ENCODE results near the gene TMEM151A. TPM values are rescaled to one million over a fixed set of nuclear protein-coding genes. Genes with fewer than 3 reads are reported as not detected.

The TMEM151A gene
- total and polyA plus RNA-seq, 4 donors = 0.05 to 0.13 TPM; not detected in 2

DNA sequence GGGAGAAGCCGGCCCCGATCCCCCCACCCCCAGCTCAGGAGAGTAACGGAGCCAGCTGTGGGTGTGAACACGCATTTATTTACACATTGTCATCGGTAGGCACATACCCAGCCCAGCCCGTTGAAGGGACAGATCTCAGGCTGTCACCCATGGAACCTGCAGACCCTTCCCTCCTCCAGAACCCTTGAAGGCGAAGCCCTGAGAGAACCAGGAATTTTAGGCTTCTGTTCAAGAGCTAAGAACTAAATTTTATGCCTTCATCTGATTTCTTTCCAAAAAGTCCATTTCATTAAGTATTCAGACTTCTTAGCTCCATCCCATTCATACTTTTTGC is 53.6 kb downstream of the TMEM151A start:
- peak overlapping the region in 1 of 2 donors; percentile 33 for H3K9ac ChIP-seq (ENCODE audit: low read depth in 1 of 2, low read length in 2 of 2)
- H3K27ac ChIP-seq (ENCODE audit: low read depth in 1 of 2, low read length in 2 of 2) = peak overlapping the region; percentile 21 to 66
- no peaks in the 10 kb centered on the region for H3K27me3 ChIP-seq (ENCODE audit: control insufficient read depth in 4 of 4, insufficient read depth in 4 of 4, low read length in 3 of 4)
- peaks cover 11 to 54% (median 48%) of the 10 kb centered on the region in 4 donors for H3K4me1 ChIP-seq (ENCODE audit: control insufficient read depth in 4 of 4, insufficient read depth in 4 of 4, low read length in 3 of 4)
- H3K36me3 ChIP-seq (ENCODE audit: control insufficient read depth in 4 of 4, insufficient read depth in 3 of 4, low read depth in 1 of 4, low read length in 3 of 4) = peaks cover 11 to 17% (median 12%) of the 10 kb centered on the region in 4 donors
- H3K4me3 ChIP-seq (ENCODE audit: low read depth in 1 of 3, low read length in 3 of 3) = peak overlapping the region; percentile 46 to 95 (median 75)
- 3% methylated on average over 7 of the region's 7 CpGs for WGBS
- DNase-seq (ENCODE audit: low spot score) = no peak
- no peak for TF ChIP-seq TAF1 (conservative IDR thresholded peaks at IDR 0.05)
- TF ChIP-seq YY1 (IDR thresholded peaks at IDR 0.05) = peak; percentile 41
- TF ChIP-seq FOXA2 (IDR thresholded peaks at IDR 0.05) = no peak
- no peak for TF ChIP-seq SP1 (IDR thresholded peaks at IDR 0.05)
- TF ChIP-seq, protein P1, sequence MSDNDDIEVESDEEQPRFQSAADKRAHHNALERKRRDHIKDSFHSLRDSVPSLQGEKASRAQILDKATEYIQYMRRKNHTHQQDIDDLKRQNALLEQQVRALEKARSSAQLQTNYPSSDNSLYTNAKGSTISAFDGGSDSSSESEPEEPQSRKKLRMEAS (IDR thresholded peaks at IDR 0.05) = no peak
- no peaks in the 10 kb centered on the region for H3K9me3 ChIP-seq (ENCODE audit: control insufficient read depth in 4 of 4, low read length in 3 of 4)

Other genes with a start within 250 kb of the TMEM151A start
- not detected for gene GAL3ST3, start 242.7 kb upstream of the TMEM151A start, total RNA-seq
- gene GAL3ST3, start 242.7 kb upstream of the TMEM151A start, polyA plus RNA-seq = not detected
- 10 to 100 TPM; 55.7 to 67.6 TPM for gene SF3B2, start 239.5 kb upstream of the TMEM151A start, total RNA-seq
- 10 to 100 TPM; 50.5 to 58.7 TPM for gene SF3B2, start 239.5 kb upstream of the TMEM151A start, polyA plus RNA-seq
- gene PACS1, start 221.6 kb upstream of the TMEM151A start, total RNA-seq = 1 to 10 TPM; 7.1 to 9.1 TPM
- gene PACS1, start 221.6 kb upstream of the TMEM151A start, polyA plus RNA-seq = 1 to 10 TPM; 2.7 to 7.6 TPM
- 1 to 10 TPM; 2.3 to 5.1 TPM for gene KLC2, start 34.2 kb upstream of the TMEM151A start, total RNA-seq
- gene KLC2, start 34.2 kb upstream of the TMEM151A start, polyA plus RNA-seq = 1 to 10 TPM; 1.8 to 4.5 TPM
- gene RAB1B, start 23.3 kb upstream of the TMEM151A start, total RNA-seq = 10 to 100 TPM; 40.4 to 43.8 TPM
- 10 to 100 TPM; 58.7 to 83.0 TPM for gene RAB1B, start 23.3 kb upstream of the TMEM151A start, polyA plus RNA-seq
- gene CNIH2, start 13.7 kb upstream of the TMEM151A start, total RNA-seq = not detected
- gene CNIH2, start 13.7 kb upstream of the TMEM151A start, polyA plus RNA-seq = under 1 TPM in 1 of 2 donors, not detected in 1; 0.07 TPM
- gene YIF1A, start 2.8 kb upstream of the TMEM151A start, total RNA-seq = 100 to 1,000 TPM in 1 of 2 donors, 10 to 100 TPM in 1; 93.0 to 115 TPM
- gene YIF1A, start 2.8 kb upstream of the TMEM151A start, polyA plus RNA-seq = 100 to 1,000 TPM; 118 to 136 TPM
- 1 to 10 TPM; 1.0 to 3.0 TPM for gene CD248, start 25.1 kb downstream of the TMEM151A start, total RNA-seq
- 1 to 10 TPM in 1 of 2 donors, under 1 TPM in 1; 0.64 to 1.5 TPM for gene CD248, start 25.1 kb downstream of the TMEM151A start, polyA plus RNA-seq
- gene RIN1, start 44.5 kb downstream of the TMEM151A start, total RNA-seq = 1 to 10 TPM in 1 of 2 donors, under 1 TPM in 1; 0.50 to 1.1 TPM
- under 1 TPM; 0.11 to 0.55 TPM for gene RIN1, start 44.5 kb downstream of the TMEM151A start, polyA plus RNA-seq
- gene BRMS1, start 53.2 kb downstream of the TMEM151A start, total RNA-seq = 10 to 100 TPM; 12.0 to 20.0 TPM
- 10 to 100 TPM; 20.6 to 24.0 TPM for gene BRMS1, start 53.2 kb downstream of the TMEM151A start, polyA plus RNA-seq
- gene B4GAT1, start 55.7 kb downstream of the TMEM151A start, total RNA-seq = 10 to 100 TPM; 17.2 to 20.8 TPM
- gene B4GAT1, start 55.7 kb downstream of the TMEM151A start, polyA plus RNA-seq = 10 to 100 TPM; 12.0 to 18.1 TPM
- gene SLC29A2, start 79.9 kb downstream of the TMEM151A start, total RNA-seq = 1 to 10 TPM; 1.5 to 3.3 TPM
- 1 to 10 TPM; 1.2 to 1.6 TPM for gene SLC29A2, start 79.9 kb downstream of the TMEM151A start, polyA plus RNA-seq
- gene NPAS4, start 129.1 kb downstream of the TMEM151A start, total RNA-seq = not detected
- under 1 TPM in 1 of 2 donors, not detected in 1; 0.01 TPM for gene NPAS4, start 129.1 kb downstream of the TMEM151A start, polyA plus RNA-seq
- 10 to 100 TPM; 18.0 to 24.7 TPM for gene MRPL11, start 147.0 kb downstream of the TMEM151A start, total RNA-seq
- 10 to 100 TPM; 39.9 to 45.6 TPM for gene MRPL11, start 147.0 kb downstream of the TMEM151A start, polyA plus RNA-seq
- 1 to 10 TPM; 1.9 to 5.4 TPM for gene PELI3, start 175.0 kb downstream of the TMEM151A start, total RNA-seq
- gene PELI3, start 175.0 kb downstream of the TMEM151A start, polyA plus RNA-seq = 1 to 10 TPM; 1.7 to 2.4 TPM
- gene DPP3, start 188.5 kb downstream of the TMEM151A start, total RNA-seq = 10 to 100 TPM; 29.8 to 41.0 TPM
- 10 to 100 TPM; 10.9 to 24.8 TPM for gene DPP3, start 188.5 kb downstream of the TMEM151A start, polyA plus RNA-seq
- gene BBS1, start 218.7 kb downstream of the TMEM151A start, total RNA-seq = 10 to 100 TPM in 1 of 2 donors, 1 to 10 TPM in 1; 9.8 to 18.5 TPM
- 1 to 10 TPM; 4.2 to 7.5 TPM for gene BBS1, start 218.7 kb downstream of the TMEM151A start, polyA plus RNA-seq

Data from liver (tissue), 9 donors.